Esophagus (tissue), 2 donors: Measurements from ENCODE around the gene TMUB2. TPM values are rescaled to one million over a fixed set of nuclear protein-coding genes. Genes with fewer than 3 reads are reported as not detected.

Experiments used
- H3K27ac ChIP-seq, 2 donors: one replicate each; pipeline ENCODE4 v1.5.1; 2013; ENCODE audit warnings: low read depth in 2 of 2, mild to moderate bottlenecking in 2 of 2, inconsistent platforms in 1 of 2, low read length in 1 of 2, moderate library complexity in 1 of 2
- H3K27me3 ChIP-seq, 2 donors: one replicate each; pipeline ENCODE4 v1.6.1; 2013; ENCODE audit warnings: low read length in 2 of 2, control low read depth in 1 of 2, mild to moderate bottlenecking in 1 of 2; ENCODE audit not compliant: insufficient read depth in 2 of 2, control insufficient read depth in 1 of 2
- H3K36me3 ChIP-seq, 2 donors: one replicate each; pipeline ENCODE4 v1.6.1; 2013; ENCODE audit warnings: low read length in 1 of 2; ENCODE audit not compliant: control insufficient read depth in 2 of 2, insufficient read depth in 2 of 2
- H3K4me1 ChIP-seq, 2 donors: one replicate each; pipeline ENCODE4 v1.6.1; 2013; ENCODE audit warnings: low read length in 1 of 2; ENCODE audit not compliant: control insufficient read depth in 2 of 2, insufficient read depth in 2 of 2
- H3K4me3 ChIP-seq, 2 donors: one replicate each; pipeline ENCODE4 v1.5.1; 2013; ENCODE audit warnings: low read length in 2 of 2, mild to moderate bottlenecking in 2 of 2, low read depth in 1 of 2, moderate library complexity in 1 of 2
- H3K9me3 ChIP-seq, 2 donors: one replicate each; pipeline ENCODE4 v1.6.1; 2013; ENCODE audit warnings: mild to moderate bottlenecking in 2 of 2, low read depth in 1 of 2, low read length in 1 of 2, moderate library complexity in 1 of 2; ENCODE audit not compliant: control insufficient read depth in 2 of 2, insufficient read depth in 1 of 2
- WGBS, 2 donors: extraction: QIAGEN DNeasy Blood & Tissue Kit; methylation state at CpG; one replicate each; pipeline ENCODE4 v1.1.7; 2013; 5-methylcytosine and 5-hydroxymethylcytosine counted together
- polyA plus RNA-seq, 2 donors: library from polyadenylated mRNA; stranded (reverse); fragments of 200-250 nt; gene quantifications; one replicate each; pipeline ENCODE4 v1.2.3, GENCODE V29; 2013
- donor health status: healthy with polysubstance abuse.
- donor health status: Bipolar disorder and iron deficiency.

The TMUB2 gene
- polyA plus RNA-seq, 2 donors, result 25.2 to 37.5 TPM

DNA sequence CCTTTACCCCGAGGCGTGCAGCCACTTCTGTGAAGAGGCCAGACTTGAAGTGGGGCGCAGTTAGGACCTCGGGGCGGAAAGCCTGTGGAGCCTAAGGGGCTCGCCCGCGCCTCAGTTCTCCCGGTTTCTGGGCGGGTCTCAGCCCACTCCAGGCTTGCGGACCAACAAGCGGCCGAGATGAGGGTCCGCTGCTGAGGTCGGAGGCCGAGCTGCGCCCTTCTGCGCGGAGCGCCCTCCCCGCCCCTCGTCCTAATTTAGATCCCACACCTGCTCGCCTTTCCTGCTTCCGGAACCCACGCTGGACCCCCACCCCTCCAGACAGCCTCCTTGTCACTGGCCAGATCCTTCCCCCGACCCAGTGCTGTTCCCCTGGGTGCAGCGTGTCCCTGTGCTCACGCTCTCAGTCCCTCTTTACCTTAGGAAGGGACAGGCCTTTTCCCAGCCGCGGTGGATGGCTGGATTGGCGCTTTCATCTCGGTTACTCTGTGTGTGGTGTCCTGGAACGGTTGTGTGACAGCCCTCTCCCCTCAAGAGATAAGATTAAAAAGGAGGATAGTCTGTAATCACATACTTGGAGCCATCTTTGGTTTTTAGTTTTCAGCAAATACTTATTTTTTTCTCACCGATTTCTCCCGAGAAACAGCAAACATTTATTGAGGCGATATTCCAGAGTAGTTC, 13.8 kb downstream of the TMUB2 start:
- Histone ChIP-seq H3K36me3 (peaks cover 3 to 4% of the 10 kb centered on the region in 2 donors), H3K27me3 (no peaks in the 10 kb centered on the region), H3K27ac (peak overlapping the region; percentile 98), H3K4me1 (peaks cover 3 to 19% of the 10 kb centered on the region in 2 donors), H3K4me3 (peak overlapping the region; percentile 70 to 76), H3K9me3 (no peaks in the 10 kb centered on the region)
- 5 to 6% methylated on average over 34 to 36 of the region's 36 CpGs for WGBS, 2 donors

DNA sequence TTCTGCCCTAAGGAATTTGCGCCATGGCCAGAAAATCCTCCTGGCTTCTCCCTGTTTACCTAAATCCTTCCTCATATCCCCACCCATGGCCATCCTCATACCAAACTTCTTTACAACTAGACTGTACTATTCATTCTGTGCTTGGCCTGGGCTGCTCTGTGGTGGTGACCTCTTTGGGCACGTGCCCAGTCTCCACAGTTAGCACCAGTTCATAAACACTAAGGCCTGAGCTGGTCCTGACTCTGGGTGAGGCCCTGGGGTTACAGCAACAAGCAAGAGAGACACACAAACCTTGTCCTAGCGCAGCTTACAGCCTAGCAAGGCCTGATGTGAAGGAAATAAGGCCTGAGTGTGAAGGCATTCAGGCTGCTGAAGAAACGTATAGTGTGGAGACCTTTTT, 16.0 kb downstream of the TMUB2 start:
- WGBS, 2 donors, result 87 to 90% methylated on average over 4 of the region's 4 CpGs
- peaks cover 3 to 19% of the 10 kb centered on the region in 2 donors for H3K4me1 ChIP-seq
- H3K9me3 ChIP-seq, result no peaks in the 10 kb centered on the region
- H3K27me3 ChIP-seq, result no peaks in the 10 kb centered on the region
- peaks cover 0 to 9% of the 10 kb centered on the region in 2 donors for H3K36me3 ChIP-seq
- H3K27ac ChIP-seq, result no peak overlapping the region
- no peak overlapping the region for H3K4me3 ChIP-seq

- Histone ChIP-seq H3K4me1 (peaks cover 0 to 13% of the 10 kb centered on the region in 2 donors), H3K27me3 (no peaks in the 10 kb centered on the region), H3K36me3 (peaks cover 0 to 17% of the 10 kb centered on the region in 2 donors), H3K9me3 (no peaks in the 10 kb centered on the region), H3K4me3 (no peak overlapping the region), H3K27ac (peak overlapping the region in 1 of 2 donors; percentile 83)
- 54 to 57% methylated on average over 9 of the region's 9 CpGs for WGBS, 2 donors
Observed at GRCh38 chr17:44203731-44204440, 17.1 kb downstream of the TMUB2 start.

- no peak overlapping the region for H3K4me3 ChIP-seq
- 45 to 52% methylated on average over 5 of the region's 5 CpGs for WGBS, 2 donors
- peaks cover 5 to 22% of the 10 kb centered on the region in 2 donors for H3K36me3 ChIP-seq
- no peaks in the 10 kb centered on the region for H3K27me3 ChIP-seq
- peaks cover 0 to 13% of the 10 kb centered on the region in 2 donors for H3K4me1 ChIP-seq
- H3K9me3 ChIP-seq, result no peaks in the 10 kb centered on the region
- H3K27ac ChIP-seq, result peak overlapping the region in 1 of 2 donors; percentile 83
Observed at GRCh38 chr17:44204441-44204882, 17.7 kb downstream of the TMUB2 start.

DNA sequence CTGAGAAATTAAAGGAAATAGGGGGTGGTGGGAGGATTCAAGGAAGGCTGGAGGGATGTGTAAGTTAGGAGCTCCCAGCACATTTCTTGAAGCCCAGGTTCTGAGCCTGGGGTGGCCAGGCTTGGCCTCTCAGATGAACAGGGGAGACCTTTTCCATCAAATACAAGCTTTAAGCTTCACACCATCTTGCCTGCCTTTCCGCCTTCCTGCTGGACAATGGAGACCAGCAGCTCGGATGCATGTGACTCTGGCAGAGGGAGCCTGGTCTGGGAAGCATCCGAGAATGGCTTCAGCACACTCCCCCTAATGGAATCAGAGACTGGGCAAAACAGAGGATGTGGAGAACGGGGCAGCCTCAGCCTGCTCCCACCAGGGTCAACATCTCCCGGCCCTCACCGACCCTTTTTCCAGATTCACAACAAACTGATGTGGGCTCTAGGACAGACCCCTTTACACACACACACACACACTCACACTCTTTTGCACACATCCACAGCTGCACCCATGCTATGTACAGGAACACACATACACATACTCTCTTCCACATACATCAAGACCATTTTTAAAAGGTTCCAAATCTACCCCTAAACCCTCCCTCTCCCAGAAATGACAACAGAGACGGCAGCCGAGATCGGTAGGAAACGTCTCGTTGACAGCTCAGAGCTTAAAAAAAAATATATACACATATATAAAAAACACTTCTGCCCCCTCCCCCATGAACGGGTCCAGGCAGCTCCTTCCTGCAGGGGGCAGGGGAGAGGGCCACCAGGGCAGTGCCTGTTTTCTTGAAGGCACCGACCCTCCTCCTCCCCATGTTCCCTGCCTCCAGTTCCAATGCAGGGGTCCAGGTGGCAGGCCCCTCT, 19.4 kb downstream of the TMUB2 start:
- H3K36me3 ChIP-seq, result peaks cover 10 to 35% of the 10 kb centered on the region in 2 donors
- peaks cover 0 to 20% of the 10 kb centered on the region in 2 donors for H3K4me1 ChIP-seq
- WGBS, 2 donors, result 47 to 53% methylated on average over 13 of the region's 13 CpGs
- no peaks in the 10 kb centered on the region for H3K9me3 ChIP-seq
- no peak overlapping the region for H3K27ac ChIP-seq
- H3K4me3 ChIP-seq, result no peak overlapping the region
- H3K27me3 ChIP-seq, result no peaks in the 10 kb centered on the region

DNA sequence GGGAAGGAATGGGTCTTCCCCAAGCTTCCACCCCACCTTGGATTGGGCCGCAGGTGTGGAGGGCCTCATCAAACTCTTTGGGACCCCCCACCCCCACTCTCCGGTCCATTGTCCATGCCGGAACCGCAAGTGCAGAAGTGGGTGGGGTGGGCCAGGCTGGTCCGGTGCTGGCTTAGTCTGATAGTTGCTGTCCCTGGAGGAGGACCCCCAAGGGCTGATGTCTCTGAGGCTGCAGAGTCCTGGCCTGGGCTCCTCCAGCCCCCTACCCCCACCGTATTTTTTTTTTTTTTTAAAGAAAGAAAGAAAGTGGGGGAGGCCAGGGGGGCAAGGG, 20.0 kb downstream of the TMUB2 start:
- H3K4me3 ChIP-seq, result no peak overlapping the region
- H3K4me1 ChIP-seq, result peaks cover 0 to 20% of the 10 kb centered on the region in 2 donors
- peaks cover 10 to 41% of the 10 kb centered on the region in 2 donors for H3K36me3 ChIP-seq
- 83 to 85% methylated on average over 6 of the region's 6 CpGs for WGBS, 2 donors
- H3K27ac ChIP-seq, result no peak overlapping the region
- no peaks in the 10 kb centered on the region for H3K27me3 ChIP-seq
- no peaks in the 10 kb centered on the region for H3K9me3 ChIP-seq

GRCh38 chr17:44207319-44207718, 20.5 kb downstream of the TMUB2 start:
- H3K36me3 ChIP-seq, result peaks cover 10 to 42% of the 10 kb centered on the region in 2 donors
- 84% methylated on average over 17 of the region's 17 CpGs for WGBS, 2 donors
- H3K4me1 ChIP-seq, result peaks cover 0 to 20% of the 10 kb centered on the region in 2 donors

DNA sequence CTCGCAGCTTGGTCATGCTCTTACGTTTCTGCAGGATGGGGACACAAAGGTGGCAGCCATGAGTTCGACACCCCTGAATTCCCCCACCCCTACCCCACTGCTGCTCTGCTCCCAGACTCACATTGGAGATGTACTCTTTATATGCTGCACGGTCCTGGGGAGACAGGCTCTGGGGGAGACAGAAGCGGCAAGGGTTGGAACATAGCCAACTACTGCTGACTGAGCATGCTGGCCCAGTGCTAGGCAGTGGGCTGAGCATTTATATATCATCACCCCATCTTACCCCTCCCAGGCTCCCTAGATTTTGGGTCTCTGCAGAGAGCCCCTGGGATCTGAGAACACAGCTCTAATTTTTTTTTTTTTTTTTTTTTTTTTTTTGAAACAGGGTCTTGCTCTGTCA, 21.0 kb downstream of the TMUB2 start:
- H3K4me3 ChIP-seq, result no peak overlapping the region
- H3K27ac ChIP-seq, result no peak overlapping the region
- peaks cover 0 to 19% of the 10 kb centered on the region in 2 donors for H3K4me1 ChIP-seq
- 79 to 80% methylated on average over 5 of the region's 5 CpGs for WGBS, 2 donors
- no peaks in the 10 kb centered on the region for H3K9me3 ChIP-seq
- H3K27me3 ChIP-seq, result no peaks in the 10 kb centered on the region
- peaks cover 10 to 44% of the 10 kb centered on the region in 2 donors for H3K36me3 ChIP-seq

More at GRCh38 chr17:44207319-44207718, 20.5 kb downstream of the TMUB2 start:
- Histone ChIP-seq H3K4me3 (no peak overlapping the region), H3K27ac (no peak overlapping the region), H3K27me3 (no peaks in the 10 kb centered on the region), H3K9me3 (no peaks in the 10 kb centered on the region)

DNA sequence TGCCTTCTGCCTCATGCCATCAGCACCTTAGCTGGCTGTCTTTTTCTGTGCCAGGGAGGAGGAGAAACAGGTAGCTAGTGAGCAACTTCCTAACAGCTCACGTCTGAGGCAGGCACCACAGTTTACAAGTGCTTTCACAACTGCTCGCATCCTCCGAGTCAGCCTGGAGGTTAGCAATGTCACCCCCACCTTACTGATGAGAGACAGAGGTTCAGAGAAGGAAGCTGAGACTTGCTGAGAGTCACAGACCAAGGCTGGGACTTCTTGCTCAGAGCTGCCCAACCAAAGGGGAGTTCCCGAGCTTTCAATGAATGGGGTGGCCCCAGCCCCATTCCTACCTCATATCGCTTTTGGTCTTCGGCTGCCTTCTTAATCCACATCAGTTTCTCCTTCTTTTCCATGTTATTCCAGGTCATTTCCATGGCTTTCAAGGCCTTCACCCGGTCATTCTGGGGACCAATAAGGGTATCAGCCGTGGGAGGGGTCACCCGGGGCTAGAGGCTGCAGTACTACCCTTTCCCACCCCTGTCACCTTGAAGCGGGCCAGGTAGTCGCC, 23.1 kb downstream of the TMUB2 start:
- peak overlapping the region in 1 of 2 donors; percentile 36 for H3K27ac ChIP-seq
- H3K36me3 ChIP-seq, result peaks cover 10 to 56% of the 10 kb centered on the region in 2 donors
- H3K27me3 ChIP-seq, result no peaks in the 10 kb centered on the region
- H3K9me3 ChIP-seq, result no peaks in the 10 kb centered on the region
- 67 to 70% methylated on average over 11 of the region's 11 CpGs for WGBS, 2 donors
- peaks cover 0 to 6% of the 10 kb centered on the region in 2 donors for H3K4me1 ChIP-seq
- H3K4me3 ChIP-seq, result no peak overlapping the region
